RWPE1 (cell line): ENCODE results near the gene QKI.

ENCODE experiments used
- CTCF ChIA-PET: fragments of 350-600 bp; sonication (Branson Sonifier 250); formaldehyde crosslinking; extraction: SDS; loops from one replicate; lab custom pipeline; 2021; lab: Yijun Ruan, JAX
- POLR2A ChIA-PET: fragments of 400-600 bp; formaldehyde crosslinking; extraction: SDS; loops from one replicate; lab custom pipeline; 2020; ENCODE audit warnings: antibody characterized with exemption; ENCODE audit not compliant: low non-redundant PET; lab: Yijun Ruan, JAX
- DNase-seq: peaks from one replicate; pipeline ENCODE4 v3.0.0; 2012; ENCODE audit warnings: low spot score
- H3K27ac ChIP-seq: fragments of 450-650 bp; 2 replicates; pipeline ENCODE4 v1.5.1; 2017
- CTCF ChIP-seq: fragments of 450-650 bp; conservative IDR thresholded peaks from 2 replicates; pipeline ENCODE4 v1.5.1; 2017; ENCODE audit warnings: low read depth, mild to moderate bottlenecking

Gene QKI

GRCh38 chr6:163520956-163521355 is 106.4 kb downstream of the QKI start:
- ChIA-PET POLR2A (no interaction called here), CTCF (no interaction called here)
- no peak for TF ChIP-seq CTCF
- no peak for DNase-seq
- no peak overlapping the region for H3K27ac ChIP-seq

- CTCF ChIA-PET: no interaction called here
- TF ChIP-seq CTCF: no peak
- POLR2A ChIA-PET: no interaction called here
These were observed 107.5 kb downstream of the QKI start for GRCh38 chr6:163522033-163522432.

GRCh38 chr6:163525926-163526325 is 111.4 kb downstream of the QKI start:
- POLR2A ChIA-PET: no interaction called here
- no peak overlapping the region for H3K27ac ChIP-seq
- no peak for DNase-seq
- no peak for TF ChIP-seq CTCF
- CTCF ChIA-PET: interaction anchor here (0.7 kb wide), 1 partner anchor 9 kb away, joined by 4 read pairs; no protein-coding TSS in a partner anchor

More at GRCh38 chr6:163522033-163522432, 107.5 kb downstream of the QKI start:
- DNase-seq: no peak
- no peak overlapping the region for H3K27ac ChIP-seq

- ChIA-PET POLR2A (no interaction called here), CTCF (interaction anchor here (0.7 kb wide), 1 partner anchor 9 kb away, joined by 4 read pairs; no protein-coding TSS in a partner anchor)
- H3K27ac ChIP-seq: no peak overlapping the region
- no peak for TF ChIP-seq CTCF
- DNase-seq: no peak
These were observed 111.8 kb downstream of the QKI start for GRCh38 chr6:163526346-163526745.

GRCh38 chr6:163527291-163527690 is 112.8 kb downstream of the QKI start:
- H3K27ac ChIP-seq: no peak overlapping the region
- no peak for DNase-seq
- TF ChIP-seq CTCF: no peak
- CTCF ChIA-PET: no interaction called here
- POLR2A ChIA-PET: no interaction called here

GRCh38 chr6:163529605-163530004 is 115.1 kb downstream of the QKI start:
- H3K27ac ChIP-seq: no peak overlapping the region
- POLR2A ChIA-PET: no interaction called here
- CTCF ChIA-PET: no interaction called here
- no peak for TF ChIP-seq CTCF
- peak; percentile 73 for DNase-seq
